NK-92 (cell line): Measurements from ENCODE around the gene PRSS38.

ENCODE experiments used
- DNase-seq: peaks from one replicate; lab custom pipeline; 2025; ENCODE audit not compliant: unreplicated experiment; lab: John Stamatoyannopoulos, UW

The PRSS38 gene

DNA sequence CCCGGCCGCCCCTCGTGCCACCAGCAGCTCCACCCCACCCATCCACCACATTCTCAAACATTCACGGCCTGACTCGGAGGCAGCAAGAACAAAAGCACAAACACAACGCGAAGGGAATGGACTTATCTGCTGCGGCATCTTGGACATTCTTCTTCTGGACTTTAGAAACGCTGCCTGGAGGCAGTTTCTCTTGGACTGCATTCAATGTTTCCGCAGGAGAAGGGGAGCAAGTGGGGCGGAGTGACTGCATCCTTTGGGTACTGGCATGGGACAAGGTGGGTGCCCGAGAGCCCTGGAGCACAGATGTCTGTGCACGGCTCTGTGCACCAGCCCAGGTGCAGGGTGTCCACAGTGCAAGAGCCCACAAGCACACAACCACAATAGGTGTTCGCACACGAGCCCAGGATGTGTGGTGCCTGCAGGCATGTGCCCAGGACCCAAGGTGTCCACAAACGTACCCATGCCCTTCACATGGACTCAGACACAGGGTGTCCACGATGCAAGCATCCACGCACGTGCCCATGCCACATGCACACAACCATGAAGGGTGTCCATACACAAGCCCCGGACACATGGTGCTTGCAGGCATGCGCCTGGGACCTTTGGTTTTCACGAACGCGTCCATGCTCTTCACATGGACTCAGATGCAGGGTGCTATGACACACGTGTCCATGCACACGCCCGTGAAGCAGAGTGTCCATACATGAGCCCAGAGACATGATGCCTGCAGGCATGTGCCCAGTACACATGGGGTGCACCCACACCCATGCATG, 78.7 kb downstream of the PRSS38 start:
- no peak for DNase-seq

DNA sequence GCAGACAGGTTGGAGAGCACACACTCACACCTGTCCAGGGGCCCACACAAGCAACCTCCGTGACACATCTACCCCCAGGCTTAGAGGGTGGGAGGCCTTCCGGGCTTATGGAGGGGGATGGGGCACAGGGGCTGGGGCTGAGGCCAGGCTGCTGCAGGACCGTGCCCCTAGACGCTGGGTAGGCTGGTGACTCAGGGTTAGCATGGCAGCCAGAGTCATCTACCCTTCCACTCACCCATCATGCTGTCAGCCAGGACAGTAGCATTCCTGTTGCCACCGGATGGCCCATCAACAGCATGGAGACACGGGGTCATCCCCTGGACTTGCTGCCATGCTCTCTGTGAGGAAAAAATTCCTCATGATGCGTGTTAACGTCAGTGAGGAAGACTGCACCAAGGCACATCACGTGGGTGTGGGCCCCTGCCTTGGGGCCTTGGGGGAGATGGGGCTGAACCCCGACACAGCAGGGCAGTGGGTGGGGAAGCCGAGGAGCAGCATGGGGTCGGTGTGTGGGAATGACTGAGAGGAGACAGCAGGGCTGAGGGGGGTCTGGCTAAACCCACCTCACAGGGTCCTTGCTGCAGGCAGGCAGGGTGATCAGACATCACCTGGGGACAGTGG, 79.5 kb downstream of the PRSS38 start:
- no peak for DNase-seq
